Astrocyte (in vitro differentiated cells and primary cell): Measurements from ENCODE around the gene STARD8. TPM values are rescaled to one million over a fixed set of nuclear protein-coding genes. Genes with fewer than 3 reads are reported as not detected.

ENCODE experiments used
- DNase-seq: peaks from one replicate; pipeline ENCODE4 v3.0.0-alpha.2; 2010; ENCODE audit warnings: low read depth
- FAIRE-seq: peaks from 2 replicates; lab custom pipeline; 2011; peaks lifted over from hg19 to GRCh38; lab: Jason Lieb, UNC
- H2AFZ ChIP-seq: 2 replicates; pipeline ENCODE4 v1.6.0; 2012; ENCODE audit warnings: low read depth, low read length, inconsistent platforms
- H3K27ac ChIP-seq: 2 replicates; pipeline ENCODE4 v1.5.1; 2011; ENCODE audit warnings: low read depth, low read length, inconsistent platforms
- H3K27me3 ChIP-seq: 2 replicates; pipeline ENCODE4 v1.6.0; 2011; ENCODE audit warnings: low read length, inconsistent platforms; ENCODE audit not compliant: insufficient read depth
- H3K36me3 ChIP-seq: 2 replicates; pipeline ENCODE4 v1.5.1; 2011; ENCODE audit warnings: low read length, inconsistent platforms; ENCODE audit not compliant: insufficient read depth
- H3K4me1 ChIP-seq: 2 replicates; pipeline ENCODE4 v1.5.1; 2011; ENCODE audit warnings: low read length, inconsistent platforms; ENCODE audit not compliant: insufficient read depth
- H3K4me2 ChIP-seq: 2 replicates; pipeline ENCODE4 v1.6.0; 2012; ENCODE audit warnings: low read length, inconsistent platforms
- H3K4me3 ChIP-seq: 2 replicates; pipeline ENCODE4 v1.5.1; 2011; ENCODE audit warnings: low read depth, mild to moderate bottlenecking, low read length, inconsistent platforms; ENCODE audit not compliant: insufficient read depth
- H3K79me2 ChIP-seq: 2 replicates; pipeline ENCODE4 v1.6.0; 2012; ENCODE audit warnings: mild to moderate bottlenecking, low read length, inconsistent platforms; ENCODE audit not compliant: insufficient read depth
- H3K9ac ChIP-seq: 2 replicates; pipeline ENCODE4 v1.6.0; 2012; ENCODE audit warnings: mild to moderate bottlenecking, low read length, inconsistent platforms
- H3K9me3 ChIP-seq: 2 replicates; pipeline ENCODE4 v1.5.1; 2012; ENCODE audit warnings: low read depth, mild to moderate bottlenecking, low read length, inconsistent platforms; ENCODE audit not compliant: insufficient read depth
- H4K20me1 ChIP-seq: 2 replicates; pipeline ENCODE4 v1.6.0; 2012; ENCODE audit warnings: low read length, inconsistent platforms; ENCODE audit not compliant: insufficient read depth
- H3K27ac Mint-ChIP-seq: one replicate; pipeline ENCODE4 v1.8.0; 2021; ENCODE audit warnings: mild to moderate bottlenecking, mixed read lengths; ENCODE audit not compliant: unreplicated experiment
- H3K27me3 Mint-ChIP-seq: one replicate; pipeline ENCODE4 v1.8.0; 2021; ENCODE audit warnings: low read depth, mixed read lengths; ENCODE audit not compliant: unreplicated experiment
- H3K36me3 Mint-ChIP-seq: one replicate; pipeline ENCODE4 v1.8.0; 2021; ENCODE audit warnings: low read depth, mixed read lengths; ENCODE audit not compliant: unreplicated experiment
- H3K4me1 Mint-ChIP-seq: one replicate; pipeline ENCODE4 v1.8.0; 2021; ENCODE audit warnings: low read depth, mixed read lengths; ENCODE audit not compliant: unreplicated experiment
- H3K4me3 Mint-ChIP-seq: one replicate; pipeline ENCODE4 v1.8.0; 2021; ENCODE audit warnings: mild to moderate bottlenecking, moderate library complexity, mixed read lengths; ENCODE audit not compliant: unreplicated experiment
- H3K9me3 Mint-ChIP-seq: one replicate; pipeline ENCODE4 v1.8.0; 2021; ENCODE audit warnings: mild to moderate bottlenecking, mixed read lengths; ENCODE audit not compliant: unreplicated experiment
- EZH2 ChIP-seq: IDR thresholded peaks from 2 replicates; pipeline ENCODE4 v1.6.1; 2012; ENCODE audit warnings: mild to moderate bottlenecking, low read length, inconsistent platforms; ENCODE audit not compliant: insufficient read depth
- total RNA-seq: library from RNA; stranded (reverse); gene quantifications from 2 replicates; pipeline ENCODE4 v1.2.1, GENCODE V29; 2021
- TF ChIP-seq, protein P1 (sequence below): IDR thresholded peaks from 2 replicates; pipeline ENCODE4 v1.5.1; 2011; ENCODE audit warnings: low read depth, mild to moderate bottlenecking, inconsistent platforms, low read length, moderate library complexity; ENCODE audit not compliant: insufficient read depth

STARD8 gene
- total RNA-seq, 1 donor from 2014 or later: 1.3 TPM

GRCh38 chrX:68660746-68661145, 13.3 kb downstream of the STARD8 start:
- TF ChIP-seq, protein P1, sequence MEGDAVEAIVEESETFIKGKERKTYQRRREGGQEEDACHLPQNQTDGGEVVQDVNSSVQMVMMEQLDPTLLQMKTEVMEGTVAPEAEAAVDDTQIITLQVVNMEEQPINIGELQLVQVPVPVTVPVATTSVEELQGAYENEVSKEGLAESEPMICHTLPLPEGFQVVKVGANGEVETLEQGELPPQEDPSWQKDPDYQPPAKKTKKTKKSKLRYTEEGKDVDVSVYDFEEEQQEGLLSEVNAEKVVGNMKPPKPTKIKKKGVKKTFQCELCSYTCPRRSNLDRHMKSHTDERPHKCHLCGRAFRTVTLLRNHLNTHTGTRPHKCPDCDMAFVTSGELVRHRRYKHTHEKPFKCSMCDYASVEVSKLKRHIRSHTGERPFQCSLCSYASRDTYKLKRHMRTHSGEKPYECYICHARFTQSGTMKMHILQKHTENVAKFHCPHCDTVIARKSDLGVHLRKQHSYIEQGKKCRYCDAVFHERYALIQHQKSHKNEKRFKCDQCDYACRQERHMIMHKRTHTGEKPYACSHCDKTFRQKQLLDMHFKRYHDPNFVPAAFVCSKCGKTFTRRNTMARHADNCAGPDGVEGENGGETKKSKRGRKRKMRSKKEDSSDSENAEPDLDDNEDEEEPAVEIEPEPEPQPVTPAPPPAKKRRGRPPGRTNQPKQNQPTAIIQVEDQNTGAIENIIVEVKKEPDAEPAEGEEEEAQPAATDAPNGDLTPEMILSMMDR: no peak
- no peak for TF ChIP-seq EZH2
- Histone ChIP-seq H3K36me3 (no peaks in the 10 kb centered on the region), H3K27me3 (no peaks in the 10 kb centered on the region), H4K20me1 (no peaks in the 10 kb centered on the region), H2AFZ (no peak overlapping the region), H3K9ac (no peak overlapping the region), H3K9me3 (no peaks in the 10 kb centered on the region), H3K4me3 (no peak overlapping the region), H3K27ac (no peak overlapping the region), H3K79me2 (no peaks in the 10 kb centered on the region), H3K4me2 (no peak overlapping the region), H3K4me1 (no peaks in the 10 kb centered on the region)
- Mint-ChIP-seq H3K27me3 (peaks cover 8% of the 10 kb centered on the region), H3K27ac (no peak overlapping the region), H3K4me3 (no peak overlapping the region), H3K36me3 (no peaks in the 10 kb centered on the region), H3K4me1 (peaks cover 8% of the 10 kb centered on the region), H3K9me3 (peaks cover under 1% of the 10 kb centered on the region)
- DNase-seq (no peak), FAIRE-seq (no peak)

GRCh38 chrX:68665502-68665901, 18.0 kb downstream of the STARD8 start:
- no peak for FAIRE-seq
- H2AFZ ChIP-seq: no peak overlapping the region
- H3K4me2 ChIP-seq: no peak overlapping the region
- TF ChIP-seq, protein P1: no peak
- no peak for TF ChIP-seq EZH2
- no peak overlapping the region for H3K4me3 ChIP-seq
- H4K20me1 ChIP-seq: no peaks in the 10 kb centered on the region
- no peak overlapping the region for H3K27ac ChIP-seq
- H3K9me3 Mint-ChIP-seq: no peaks in the 10 kb centered on the region
- no peaks in the 10 kb centered on the region for H3K9me3 ChIP-seq
- no peak overlapping the region for H3K27ac Mint-ChIP-seq
- H3K36me3 Mint-ChIP-seq: no peaks in the 10 kb centered on the region
- no peak for DNase-seq
- H3K4me1 Mint-ChIP-seq: no peaks in the 10 kb centered on the region
- peaks cover 9% of the 10 kb centered on the region for H3K27me3 Mint-ChIP-seq
- no peaks in the 10 kb centered on the region for H3K27me3 ChIP-seq
- no peaks in the 10 kb centered on the region for H3K4me1 ChIP-seq
- H3K36me3 ChIP-seq: no peaks in the 10 kb centered on the region
- H3K9ac ChIP-seq: no peak overlapping the region
- H3K79me2 ChIP-seq: no peaks in the 10 kb centered on the region
- no peak overlapping the region for H3K4me3 Mint-ChIP-seq

GRCh38 chrX:68666580-68666979, 19.1 kb downstream of the STARD8 start:
- Histone ChIP-seq H3K27me3 (no peaks in the 10 kb centered on the region), H3K4me1 (no peaks in the 10 kb centered on the region), H3K9ac (no peak overlapping the region), H4K20me1 (no peaks in the 10 kb centered on the region), H3K79me2 (no peaks in the 10 kb centered on the region), H3K36me3 (no peaks in the 10 kb centered on the region), H3K4me2 (no peak overlapping the region), H3K27ac (no peak overlapping the region), H3K4me3 (no peak overlapping the region), H3K9me3 (no peaks in the 10 kb centered on the region), H2AFZ (no peak overlapping the region)
- H3K4me1 Mint-ChIP-seq: no peaks in the 10 kb centered on the region
- peaks cover 9% of the 10 kb centered on the region for H3K27me3 Mint-ChIP-seq
- FAIRE-seq (no peak), DNase-seq (no peak)
- no peaks in the 10 kb centered on the region for H3K36me3 Mint-ChIP-seq
- H3K27ac Mint-ChIP-seq: no peak overlapping the region
- H3K4me3 Mint-ChIP-seq: no peak overlapping the region
- TF ChIP-seq EZH2: no peak
- TF ChIP-seq, protein P1: no peak
- no peaks in the 10 kb centered on the region for H3K9me3 Mint-ChIP-seq
